ENCODE results near the gene TC2N. TPM values are rescaled to one million over a fixed set of nuclear protein-coding genes. Genes with fewer than 3 reads are reported as not detected.
"Not testable (repeated sequence)": the region's sequence is repeated elsewhere in the genome, so short reads cannot be mapped to it uniquely, and the experiment has no call there.

TC2N gene
- total RNA-seq, 4 donors from 2014 or later = 28.0 to 61.7 (median 33.4) TPM

DNA sequence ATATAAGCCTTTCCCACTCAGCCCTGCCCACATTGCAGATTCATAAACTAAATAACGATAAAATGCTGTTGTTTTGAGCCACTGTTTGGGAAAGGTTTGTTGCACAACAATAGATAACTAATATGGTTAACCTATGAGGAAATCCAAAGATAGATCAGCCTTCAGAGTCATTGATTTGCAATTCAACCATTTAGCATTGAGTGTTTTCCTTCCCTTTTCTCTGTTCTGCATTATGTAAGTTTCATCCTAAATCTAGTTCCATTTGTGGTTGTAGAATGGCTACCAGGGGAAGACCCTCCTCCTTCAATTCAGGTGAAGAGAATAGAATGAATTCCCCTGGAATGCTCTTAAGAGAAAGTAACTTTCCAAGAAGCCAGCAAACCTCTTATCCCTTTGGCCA lies 19.6 kb downstream of the TC2N start:
- H3K27me3 ChIP-seq = no peaks in the 10 kb centered on the region

DNA sequence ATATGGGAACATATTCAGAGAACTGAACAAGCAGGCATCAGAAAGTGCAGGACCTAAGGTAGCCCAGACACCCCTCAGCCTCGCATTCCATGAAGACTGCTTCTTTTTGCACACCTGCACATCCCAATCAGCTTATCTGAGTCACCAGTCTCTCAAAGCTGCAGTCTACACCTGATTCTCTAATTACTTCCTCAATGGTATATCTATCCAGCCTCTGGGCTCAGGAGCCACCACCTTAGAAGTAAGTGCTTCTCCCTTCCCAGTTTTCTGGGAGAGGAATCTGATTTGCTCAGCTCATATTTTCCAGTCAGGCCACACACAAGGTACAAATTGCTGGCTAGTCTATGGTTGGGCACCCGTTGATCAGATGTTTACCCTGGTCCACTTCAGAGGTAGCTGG lies 21.7 kb downstream of the TC2N start:
- Histone ChIP-seq H3K27ac (no peak overlapping the region), H3K4me1 (peaks cover 5% of the 10 kb centered on the region), H3K36me3 (no peaks in the 10 kb centered on the region), H3K27me3 (no peaks in the 10 kb centered on the region), H3K4me3 (no peak overlapping the region), H3K9me3 (no peaks in the 10 kb centered on the region)
- WGBS = 89% methylated on average over 2 of the region's 2 CpGs
- TF ChIP-seq POLR2A (IDR thresholded peaks at IDR 0.05) = no peak
- DNase-seq (ENCODE audit: low spot score in 2 of 2) = no peak

More for the DNA sequence above, 19.6 kb downstream of the TC2N start:
- Histone ChIP-seq H3K4me1 (peaks cover 5% of the 10 kb centered on the region), H3K4me3 (no peak overlapping the region), H3K36me3 (no peaks in the 10 kb centered on the region), H3K9me3 (no peaks in the 10 kb centered on the region), H3K27ac (no peak overlapping the region)
- no peak for DNase-seq (ENCODE audit: low spot score in 2 of 2)
- TF ChIP-seq EP300 (IDR thresholded peaks at IDR 0.05) (no peak), POLR2AphosphoS5 (IDR thresholded peaks at IDR 0.05) (no peak), POLR2A (IDR thresholded peaks at IDR 0.05) (no peak)
- 77% methylated on average over 1 of the region's 1 CpG for WGBS

DNA sequence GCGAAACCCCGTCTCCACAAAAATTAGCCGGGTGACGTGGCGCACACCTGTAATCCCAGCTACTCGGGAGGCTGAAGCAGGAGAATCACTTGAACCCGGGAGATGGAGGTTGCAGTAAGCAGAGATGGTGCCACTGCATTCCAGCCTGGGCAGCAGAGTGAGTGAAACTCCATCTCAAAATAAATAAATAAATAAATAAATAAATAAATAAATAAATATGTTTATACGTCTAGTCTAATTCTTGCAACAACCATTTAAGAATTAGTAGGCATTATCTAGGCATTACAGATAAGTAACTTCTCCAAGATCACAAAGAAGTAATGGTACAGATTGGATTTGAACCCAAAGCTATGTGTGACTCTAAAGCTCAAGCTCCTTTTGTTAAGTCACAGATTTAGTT lies 22.3 kb downstream of the TC2N start:
- not testable (repeated sequence) for H3K4me1 ChIP-seq; H3K36me3 ChIP-seq; H3K27ac ChIP-seq; H3K27me3 ChIP-seq; H3K4me3 ChIP-seq; H3K9me3 ChIP-seq; DNase-seq (ENCODE audit: low spot score in 2 of 2)
- 98% methylated on average over 8 of the region's 8 CpGs for WGBS

DNA sequence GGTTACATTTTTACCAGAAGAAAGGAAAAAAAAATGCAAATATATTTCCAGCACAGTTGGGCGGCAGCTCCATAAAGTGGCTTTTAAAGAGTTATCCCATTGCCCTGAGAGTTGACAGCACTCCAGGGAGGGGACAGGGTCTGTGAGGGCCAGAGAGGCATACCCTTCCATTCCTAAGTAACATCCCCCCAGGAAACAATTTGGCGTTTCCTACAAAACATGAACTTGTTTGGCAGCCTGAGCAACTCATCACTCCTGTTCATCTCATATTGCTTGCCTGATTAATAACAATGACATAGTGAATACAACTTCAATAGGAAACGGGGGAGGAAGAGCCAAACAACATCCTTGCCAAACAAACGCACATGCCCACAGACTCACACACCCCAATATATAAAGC lies 23.3 kb downstream of the TC2N start:
- Histone ChIP-seq H3K27ac (no peak overlapping the region), H3K27me3 (no peaks in the 10 kb centered on the region), H3K36me3 (no peaks in the 10 kb centered on the region), H3K4me1 (peaks cover 5% of the 10 kb centered on the region), H3K4me3 (no peak overlapping the region), H3K9me3 (no peaks in the 10 kb centered on the region)
- TF ChIP-seq EP300 (IDR thresholded peaks at IDR 0.05) (no peak), POLR2A (IDR thresholded peaks at IDR 0.05) (no peak), POLR2AphosphoS5 (IDR thresholded peaks at IDR 0.05) (no peak)
- TF ChIP-seq, protein P1, sequence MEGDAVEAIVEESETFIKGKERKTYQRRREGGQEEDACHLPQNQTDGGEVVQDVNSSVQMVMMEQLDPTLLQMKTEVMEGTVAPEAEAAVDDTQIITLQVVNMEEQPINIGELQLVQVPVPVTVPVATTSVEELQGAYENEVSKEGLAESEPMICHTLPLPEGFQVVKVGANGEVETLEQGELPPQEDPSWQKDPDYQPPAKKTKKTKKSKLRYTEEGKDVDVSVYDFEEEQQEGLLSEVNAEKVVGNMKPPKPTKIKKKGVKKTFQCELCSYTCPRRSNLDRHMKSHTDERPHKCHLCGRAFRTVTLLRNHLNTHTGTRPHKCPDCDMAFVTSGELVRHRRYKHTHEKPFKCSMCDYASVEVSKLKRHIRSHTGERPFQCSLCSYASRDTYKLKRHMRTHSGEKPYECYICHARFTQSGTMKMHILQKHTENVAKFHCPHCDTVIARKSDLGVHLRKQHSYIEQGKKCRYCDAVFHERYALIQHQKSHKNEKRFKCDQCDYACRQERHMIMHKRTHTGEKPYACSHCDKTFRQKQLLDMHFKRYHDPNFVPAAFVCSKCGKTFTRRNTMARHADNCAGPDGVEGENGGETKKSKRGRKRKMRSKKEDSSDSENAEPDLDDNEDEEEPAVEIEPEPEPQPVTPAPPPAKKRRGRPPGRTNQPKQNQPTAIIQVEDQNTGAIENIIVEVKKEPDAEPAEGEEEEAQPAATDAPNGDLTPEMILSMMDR (IDR thresholded peaks at IDR 0.05) = no peak
- no peak for DNase-seq (ENCODE audit: low spot score in 2 of 2)
- 46% methylated on average over 4 of the region's 4 CpGs for whole genome bisulfite sequencing

DNA sequence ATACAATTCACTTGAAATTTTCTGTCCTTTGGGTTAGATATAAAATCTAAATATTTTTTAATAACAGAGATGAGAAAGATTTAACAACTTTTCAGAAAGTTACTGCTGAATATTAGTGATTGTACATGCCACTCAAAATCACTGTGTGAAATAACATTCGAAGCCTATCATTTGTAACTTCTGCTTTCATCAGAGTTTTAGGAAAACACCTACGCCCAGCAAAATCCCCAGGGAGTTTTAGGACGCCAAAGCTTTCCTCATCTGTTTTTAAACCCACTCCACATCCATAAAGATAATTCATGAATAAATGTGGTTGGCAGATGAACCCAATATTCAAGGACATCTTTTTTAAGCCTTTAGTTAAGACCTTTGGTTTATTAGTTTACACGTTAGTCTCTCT lies 23.9 kb downstream of the TC2N start:
- Histone ChIP-seq H3K27ac (no peak overlapping the region), H3K27me3 (no peaks in the 10 kb centered on the region), H3K36me3 (no peaks in the 10 kb centered on the region), H3K9me3 (no peaks in the 10 kb centered on the region), H3K4me3 (no peak overlapping the region), H3K4me1 (peaks cover 5% of the 10 kb centered on the region)
- TF ChIP-seq, protein P1 (IDR thresholded peaks at IDR 0.05) = no peak
- TF ChIP-seq POLR2AphosphoS5 (IDR thresholded peaks at IDR 0.05) = no peak
- TF ChIP-seq EP300 (IDR thresholded peaks at IDR 0.05) = no peak
- no peak for TF ChIP-seq POLR2A (IDR thresholded peaks at IDR 0.05)
- DNase-seq (ENCODE audit: low spot score in 2 of 2) = no peak
- WGBS = 40% methylated on average over 4 of the region's 4 CpGs

DNA sequence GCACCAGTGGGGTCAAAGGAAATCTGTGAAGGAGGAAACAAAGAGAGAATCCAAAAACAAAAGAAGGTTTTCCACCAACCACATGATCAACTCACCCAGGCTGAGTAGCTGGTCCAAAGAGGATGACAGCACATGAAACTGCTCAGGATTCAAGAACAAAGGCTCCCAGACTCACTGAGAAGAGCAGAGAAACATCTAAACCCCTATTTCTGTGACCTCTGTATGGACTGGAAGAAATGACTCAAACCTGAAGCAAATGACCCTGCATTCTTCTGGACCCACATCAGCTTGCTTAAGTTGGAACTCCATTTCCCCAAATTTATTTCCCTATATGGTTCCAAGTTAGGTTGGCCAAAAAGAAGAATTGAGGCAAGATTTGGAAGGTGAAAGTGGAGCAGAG lies 26.3 kb downstream of the TC2N start:
- Histone ChIP-seq H3K4me3 (no peak overlapping the region), H3K9me3 (no peaks in the 10 kb centered on the region), H3K27ac (no peak overlapping the region), H3K27me3 (no peaks in the 10 kb centered on the region), H3K4me1 (peaks cover 11% of the 10 kb centered on the region), H3K36me3 (no peaks in the 10 kb centered on the region)
- no peak for TF ChIP-seq POLR2AphosphoS5 (IDR thresholded peaks at IDR 0.05)
- no peak for TF ChIP-seq EP300 (IDR thresholded peaks at IDR 0.05)
- TF ChIP-seq POLR2A (IDR thresholded peaks at IDR 0.05) = no peak
- TF ChIP-seq, protein P1 (IDR thresholded peaks at IDR 0.05) = no peak
- DNase-seq (ENCODE audit: low spot score in 2 of 2) = no peak

DNA sequence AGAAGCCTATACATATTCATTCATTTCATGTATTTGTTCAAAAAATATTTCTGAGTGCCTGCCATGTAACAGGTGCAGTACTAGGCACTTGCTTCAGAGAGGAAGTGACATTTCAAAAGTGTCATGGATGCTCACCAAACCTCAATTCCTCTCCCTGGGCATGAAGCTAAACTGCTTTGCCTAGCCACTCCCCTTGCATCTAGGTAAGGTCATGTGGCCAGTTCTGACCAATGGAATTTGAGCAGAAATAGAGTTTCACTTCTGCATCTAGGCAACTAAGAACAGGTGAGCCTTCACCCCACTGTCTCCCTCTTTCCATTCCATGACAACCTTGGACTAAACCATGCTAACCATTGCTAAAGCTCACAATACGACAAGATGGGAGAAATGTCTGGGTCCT lies 27.6 kb downstream of the TC2N start:
- Histone ChIP-seq H3K36me3 (no peaks in the 10 kb centered on the region), H3K4me1 (peaks cover 13% of the 10 kb centered on the region), H3K4me3 (no peak overlapping the region), H3K27me3 (no peaks in the 10 kb centered on the region), H3K9me3 (no peaks in the 10 kb centered on the region), H3K27ac (no peak overlapping the region)
- no peak for TF ChIP-seq POLR2A (IDR thresholded peaks at IDR 0.05)
- no peak for TF ChIP-seq EP300 (IDR thresholded peaks at IDR 0.05)
- no peak for TF ChIP-seq POLR2AphosphoS5 (IDR thresholded peaks at IDR 0.05)
- TF ChIP-seq, protein P1 (IDR thresholded peaks at IDR 0.05) = no peak
- DNase-seq (ENCODE audit: low spot score in 2 of 2) = no peak
- WGBS = 100% methylated on average over 1 of the region's 1 CpG
